Liver (tissue), 9 donors: ENCODE data around the gene MKKS. TPM values are rescaled to one million over a fixed set of nuclear protein-coding genes. Genes with fewer than 3 reads are reported as not detected.

Source experiments
- DNase-seq: peaks from one replicate; pipeline ENCODE4 v3.0.0-alpha.2; 2017; ENCODE audit warnings: low spot score
- H3K27ac ChIP-seq, 2 donors: one replicate each; pipeline ENCODE4 v1.7.0; 2013; ENCODE audit warnings: inconsistent platforms in 2 of 2, low read length in 2 of 2, control low read depth in 1 of 2, low read depth in 1 of 2, mild to moderate bottlenecking in 1 of 2
- H3K27me3 ChIP-seq, 4 donors: one replicate each; pipeline versions ENCODE4 v1.6.1 to v1.7.0; 2013; ENCODE audit warnings: low read length in 3 of 4, inconsistent platforms in 1 of 4, mild to moderate bottlenecking in 1 of 4, moderate library complexity in 1 of 4; ENCODE audit not compliant: control insufficient read depth in 4 of 4, insufficient read depth in 4 of 4
- H3K36me3 ChIP-seq, 4 donors: one replicate each; pipeline versions ENCODE4 v1.6.1 to v1.7.0; 2013; ENCODE audit warnings: low read length in 3 of 4, mild to moderate bottlenecking in 3 of 4, low read depth in 1 of 4, moderate library complexity in 1 of 4; ENCODE audit not compliant: control insufficient read depth in 4 of 4, insufficient read depth in 3 of 4
- H3K4me1 ChIP-seq, 4 donors: one replicate each; pipeline versions ENCODE4 v1.6.1 to v1.7.0; 2013; ENCODE audit warnings: low read length in 3 of 4, mild to moderate bottlenecking in 3 of 4, moderate library complexity in 1 of 4; ENCODE audit not compliant: control insufficient read depth in 4 of 4, insufficient read depth in 4 of 4
- H3K4me3 ChIP-seq, 3 donors: one replicate each; pipeline versions ENCODE4 v1.6.1 to v1.7.0; 2013; ENCODE audit warnings: low read length in 3 of 3, control low read depth in 1 of 3, low read depth in 1 of 3, mild to moderate bottlenecking in 1 of 3
- H3K9ac ChIP-seq, 2 donors: one replicate each; pipeline ENCODE4 v1.7.0; 2013; ENCODE audit warnings: low read length in 2 of 2, mild to moderate bottlenecking in 2 of 2, moderate library complexity in 2 of 2, control low read depth in 1 of 2, low read depth in 1 of 2
- H3K9me3 ChIP-seq, 4 donors: one replicate each; pipeline versions ENCODE4 v1.6.1 to v1.7.0; 2013; ENCODE audit warnings: low read length in 3 of 4; ENCODE audit not compliant: control insufficient read depth in 4 of 4
- FOXA1 ChIP-seq: IDR thresholded peaks from 2 replicates; pipeline ENCODE4 v1.6.1; 2016; ENCODE audit warnings: antibody characterized with exemption
- FOXA2 ChIP-seq: IDR thresholded peaks from 2 replicates; pipeline ENCODE4 v1.6.1; 2016; ENCODE audit warnings: antibody characterized with exemption
- GABPA ChIP-seq, 2 donors: IDR thresholded peaks in 1 of 2; conservative IDR thresholded peaks in 1 of 2; 2 replicates each; pipeline ENCODE4 v1.6.1; 2016; ENCODE audit warnings: antibody characterized with exemption in 2 of 2, mild to moderate bottlenecking in 1 of 2, moderate library complexity in 1 of 2
- HNF4A ChIP-seq, 2 donors: conservative IDR thresholded peaks; 2 replicates each; pipeline ENCODE4 v1.6.1; 2016; ENCODE audit warnings: antibody characterized with exemption in 2 of 2, mild to moderate bottlenecking in 2 of 2
- HNF4G ChIP-seq: IDR thresholded peaks from 2 replicates; pipeline ENCODE4 v1.6.1; 2016; ENCODE audit warnings: antibody characterized with exemption
- RAD21 ChIP-seq, 2 donors: IDR thresholded peaks; 2 replicates each; pipeline ENCODE4 v1.6.1; 2016; ENCODE audit warnings: antibody characterized with exemption in 2 of 2, mild to moderate bottlenecking in 2 of 2
- SP1 ChIP-seq: IDR thresholded peaks from 2 replicates; pipeline ENCODE4 v1.6.1; 2018; ENCODE audit warnings: antibody characterized with exemption, mild to moderate bottlenecking
- TAF1 ChIP-seq: conservative IDR thresholded peaks from 2 replicates; pipeline ENCODE4 v1.6.1; 2016; ENCODE audit warnings: antibody characterized with exemption, mild to moderate bottlenecking
- YY1 ChIP-seq: IDR thresholded peaks from 2 replicates; pipeline ENCODE4 v1.6.1; 2016; ENCODE audit warnings: antibody characterized with exemption, mild to moderate bottlenecking
- ZBTB33 ChIP-seq: IDR thresholded peaks from 2 replicates; pipeline ENCODE4 v1.6.1; 2016; ENCODE audit warnings: antibody characterized with exemption
- WGBS: extraction: QIAGEN DNeasy Blood & Tissue Kit; methylation state at CpG from one replicate; pipeline ENCODE4 v1.1.7; 2013; 5-methylcytosine and 5-hydroxymethylcytosine counted together
- polyA plus RNA-seq, 2 donors: library from polyadenylated mRNA; stranded (reverse) in 1 of 2; unstranded in 1 of 2; fragments of 200-250 nt in 1 of 2; fragments of >200 nt in 1 of 2; fragmentation: Nextera tagmentation in 1 of 2; extraction: Ambion mirVana in 1 of 2; gene quantifications; one replicate each; pipeline versions ENCODE4 v1.2.1 to v1.2.3, GENCODE V29; 2013 to 2015
- total RNA-seq, 2 donors: library from RNA; depleted of rRNA; stranded (reverse); fragments of >200 nt; gene quantifications; one replicate each; pipeline ENCODE4 v1.2.3, GENCODE V29; 2014
- TF ChIP-seq, protein P1 (sequence below): IDR thresholded peaks from 2 replicates; pipeline ENCODE4 v1.6.1; 2016; ENCODE audit warnings: antibody characterized with exemption, mild to moderate bottlenecking
- TF ChIP-seq, protein P2 (sequence below): IDR thresholded peaks from 2 replicates; pipeline ENCODE4 v1.6.1; 2016; ENCODE audit warnings: antibody characterized with exemption
- TF ChIP-seq, protein P3 (sequence below): IDR thresholded peaks from 2 replicates; pipeline ENCODE4 v1.6.1; 2016; ENCODE audit warnings: antibody characterized with exemption
- TF ChIP-seq, protein P4 (sequence below): fragments of 150-350 bp; IDR thresholded peaks from 2 replicates; pipeline ENCODE4 v1.5.1; 2017; ENCODE audit warnings: improper control_type of control experiment, low read depth, low read length; ENCODE audit not compliant: missing input control
- donor health status: healthy.
- donor health status: healthy.
- donor health status: healthy.
- donor health status: healthy.
- donor health status: healthy.

Gene MKKS
- total and polyA plus RNA-seq, 4 donors, result 8.3 to 19.1 (median 14.7) TPM

- Histone ChIP-seq H3K9me3 (no peaks in the 10 kb centered on the region), H3K36me3 (peaks cover 1 to 11% (median 8%) of the 10 kb centered on the region in 4 donors), H3K9ac (no peak overlapping the region), H3K4me3 (no peak overlapping the region), H3K4me1 (peaks cover 0 to 17% (median 11%) of the 10 kb centered on the region in 4 donors), H3K27me3 (no peaks in the 10 kb centered on the region), H3K27ac (no peak overlapping the region)
- no peak for DNase-seq
- TF ChIP-seq, protein P1, sequence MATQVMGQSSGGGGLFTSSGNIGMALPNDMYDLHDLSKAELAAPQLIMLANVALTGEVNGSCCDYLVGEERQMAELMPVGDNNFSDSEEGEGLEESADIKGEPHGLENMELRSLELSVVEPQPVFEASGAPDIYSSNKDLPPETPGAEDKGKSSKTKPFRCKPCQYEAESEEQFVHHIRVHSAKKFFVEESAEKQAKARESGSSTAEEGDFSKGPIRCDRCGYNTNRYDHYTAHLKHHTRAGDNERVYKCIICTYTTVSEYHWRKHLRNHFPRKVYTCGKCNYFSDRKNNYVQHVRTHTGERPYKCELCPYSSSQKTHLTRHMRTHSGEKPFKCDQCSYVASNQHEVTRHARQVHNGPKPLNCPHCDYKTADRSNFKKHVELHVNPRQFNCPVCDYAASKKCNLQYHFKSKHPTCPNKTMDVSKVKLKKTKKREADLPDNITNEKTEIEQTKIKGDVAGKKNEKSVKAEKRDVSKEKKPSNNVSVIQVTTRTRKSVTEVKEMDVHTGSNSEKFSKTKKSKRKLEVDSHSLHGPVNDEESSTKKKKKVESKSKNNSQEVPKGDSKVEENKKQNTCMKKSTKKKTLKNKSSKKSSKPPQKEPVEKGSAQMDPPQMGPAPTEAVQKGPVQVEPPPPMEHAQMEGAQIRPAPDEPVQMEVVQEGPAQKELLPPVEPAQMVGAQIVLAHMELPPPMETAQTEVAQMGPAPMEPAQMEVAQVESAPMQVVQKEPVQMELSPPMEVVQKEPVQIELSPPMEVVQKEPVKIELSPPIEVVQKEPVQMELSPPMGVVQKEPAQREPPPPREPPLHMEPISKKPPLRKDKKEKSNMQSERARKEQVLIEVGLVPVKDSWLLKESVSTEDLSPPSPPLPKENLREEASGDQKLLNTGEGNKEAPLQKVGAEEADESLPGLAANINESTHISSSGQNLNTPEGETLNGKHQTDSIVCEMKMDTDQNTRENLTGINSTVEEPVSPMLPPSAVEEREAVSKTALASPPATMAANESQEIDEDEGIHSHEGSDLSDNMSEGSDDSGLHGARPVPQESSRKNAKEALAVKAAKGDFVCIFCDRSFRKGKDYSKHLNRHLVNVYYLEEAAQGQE, result no peak
- TF ChIP-seq RAD21 (IDR thresholded peaks at IDR 0.05), result no peak
- TF ChIP-seq HNF4A (conservative IDR thresholded peaks at IDR 0.05), result no peak
- TF ChIP-seq YY1, result no peak
- TF ChIP-seq, protein P2, sequence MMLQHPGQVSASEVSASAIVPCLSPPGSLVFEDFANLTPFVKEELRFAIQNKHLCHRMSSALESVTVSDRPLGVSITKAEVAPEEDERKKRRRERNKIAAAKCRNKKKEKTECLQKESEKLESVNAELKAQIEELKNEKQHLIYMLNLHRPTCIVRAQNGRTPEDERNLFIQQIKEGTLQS, result no peak
- TF ChIP-seq SP1, result no peak
- no peak for TF ChIP-seq FOXA2
- TF ChIP-seq FOXA1, result no peak
- TF ChIP-seq, protein P3, sequence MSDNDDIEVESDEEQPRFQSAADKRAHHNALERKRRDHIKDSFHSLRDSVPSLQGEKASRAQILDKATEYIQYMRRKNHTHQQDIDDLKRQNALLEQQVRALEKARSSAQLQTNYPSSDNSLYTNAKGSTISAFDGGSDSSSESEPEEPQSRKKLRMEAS, result no peak
- TF ChIP-seq HNF4G, result no peak
- no peak for TF ChIP-seq ZBTB33
- TF ChIP-seq, protein P4, sequence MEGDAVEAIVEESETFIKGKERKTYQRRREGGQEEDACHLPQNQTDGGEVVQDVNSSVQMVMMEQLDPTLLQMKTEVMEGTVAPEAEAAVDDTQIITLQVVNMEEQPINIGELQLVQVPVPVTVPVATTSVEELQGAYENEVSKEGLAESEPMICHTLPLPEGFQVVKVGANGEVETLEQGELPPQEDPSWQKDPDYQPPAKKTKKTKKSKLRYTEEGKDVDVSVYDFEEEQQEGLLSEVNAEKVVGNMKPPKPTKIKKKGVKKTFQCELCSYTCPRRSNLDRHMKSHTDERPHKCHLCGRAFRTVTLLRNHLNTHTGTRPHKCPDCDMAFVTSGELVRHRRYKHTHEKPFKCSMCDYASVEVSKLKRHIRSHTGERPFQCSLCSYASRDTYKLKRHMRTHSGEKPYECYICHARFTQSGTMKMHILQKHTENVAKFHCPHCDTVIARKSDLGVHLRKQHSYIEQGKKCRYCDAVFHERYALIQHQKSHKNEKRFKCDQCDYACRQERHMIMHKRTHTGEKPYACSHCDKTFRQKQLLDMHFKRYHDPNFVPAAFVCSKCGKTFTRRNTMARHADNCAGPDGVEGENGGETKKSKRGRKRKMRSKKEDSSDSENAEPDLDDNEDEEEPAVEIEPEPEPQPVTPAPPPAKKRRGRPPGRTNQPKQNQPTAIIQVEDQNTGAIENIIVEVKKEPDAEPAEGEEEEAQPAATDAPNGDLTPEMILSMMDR, result no peak
- TF ChIP-seq TAF1, result no peak
- WGBS, result 94% methylated on average over 2 of the region's 2 CpGs
Measured at GRCh38 chr20:10408108-10408813, 25.8 kb downstream of the MKKS start.

DNA sequence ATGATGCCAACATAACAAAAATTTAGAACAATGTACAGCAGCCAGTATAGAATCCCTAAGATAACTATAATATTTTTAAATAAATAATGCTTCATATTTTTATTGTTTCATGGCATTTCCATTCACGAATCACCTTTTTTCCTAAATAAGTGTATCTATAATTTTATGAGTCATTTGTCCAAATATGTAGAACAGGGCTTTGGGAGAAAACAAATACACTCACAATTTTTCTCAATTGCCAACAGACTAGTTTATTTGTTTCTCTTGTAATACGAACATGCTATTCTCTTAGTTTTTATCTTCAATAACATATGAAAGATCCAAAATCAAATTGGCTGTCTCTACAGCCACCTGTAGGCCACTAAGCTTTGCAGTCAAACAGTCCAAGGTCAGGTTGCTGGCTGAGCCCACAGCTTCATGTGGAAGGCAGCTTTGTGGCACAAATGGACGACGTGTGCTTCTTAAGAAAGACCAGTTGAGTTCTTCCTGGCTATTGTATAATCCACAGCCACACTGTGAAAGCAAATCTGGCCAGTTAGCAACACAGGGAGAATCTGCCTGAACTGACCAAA, 29.0 kb downstream of the MKKS start:
- Histone ChIP-seq H3K9me3 (no peaks in the 10 kb centered on the region), H3K4me3 (no peak overlapping the region), H3K36me3 (peaks cover 0 to 10% (median 5%) of the 10 kb centered on the region in 4 donors), H3K27me3 (no peaks in the 10 kb centered on the region), H3K27ac (no peak overlapping the region), H3K9ac (no peak overlapping the region), H3K4me1 (peaks cover 0 to 19% (median 12%) of the 10 kb centered on the region in 4 donors)
- WGBS, result 44% methylated on average over 4 of the region's 4 CpGs
- no peak for DNase-seq
- TF ChIP-seq, protein P2, result no peak
- peak; percentile 12 for TF ChIP-seq YY1
- TF ChIP-seq RAD21 (IDR thresholded peaks at IDR 0.05), result peak; percentile 65 to 70
- no peak for TF ChIP-seq GABPA (IDR thresholded peaks at IDR 0.05 in 1 of 2, conservative IDR thresholded peaks at IDR 0.05 in 1 of 2)
- peak; percentile 18 for TF ChIP-seq HNF4G
- TF ChIP-seq, protein P4, result peak; percentile 20
- TF ChIP-seq HNF4A (conservative IDR thresholded peaks at IDR 0.05), result peak; percentile 40 to 64
